IPS-11a (cell line): ENCODE data around the gene MXD3.
A peak's percentile ranks its signal among the peaks of the same experiment; 100 is the strongest.
"Not testable (repeated sequence)": the region's sequence is repeated elsewhere in the genome, so short reads cannot be mapped to it uniquely, and the experiment has no call there.

Source experiments
- H3K4me3 ChIP-seq: one replicate; pipeline ENCODE4 v1.5.1; 2013; ENCODE audit warnings: low read depth, low read length, control low read depth

MXD3 gene, protein sequence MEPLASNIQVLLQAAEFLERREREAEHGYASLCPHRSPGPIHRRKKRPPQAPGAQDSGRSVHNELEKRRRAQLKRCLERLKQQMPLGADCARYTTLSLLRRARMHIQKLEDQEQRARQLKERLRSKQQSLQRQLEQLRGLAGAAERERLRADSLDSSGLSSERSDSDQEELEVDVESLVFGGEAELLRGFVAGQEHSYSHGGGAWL

DNA sequence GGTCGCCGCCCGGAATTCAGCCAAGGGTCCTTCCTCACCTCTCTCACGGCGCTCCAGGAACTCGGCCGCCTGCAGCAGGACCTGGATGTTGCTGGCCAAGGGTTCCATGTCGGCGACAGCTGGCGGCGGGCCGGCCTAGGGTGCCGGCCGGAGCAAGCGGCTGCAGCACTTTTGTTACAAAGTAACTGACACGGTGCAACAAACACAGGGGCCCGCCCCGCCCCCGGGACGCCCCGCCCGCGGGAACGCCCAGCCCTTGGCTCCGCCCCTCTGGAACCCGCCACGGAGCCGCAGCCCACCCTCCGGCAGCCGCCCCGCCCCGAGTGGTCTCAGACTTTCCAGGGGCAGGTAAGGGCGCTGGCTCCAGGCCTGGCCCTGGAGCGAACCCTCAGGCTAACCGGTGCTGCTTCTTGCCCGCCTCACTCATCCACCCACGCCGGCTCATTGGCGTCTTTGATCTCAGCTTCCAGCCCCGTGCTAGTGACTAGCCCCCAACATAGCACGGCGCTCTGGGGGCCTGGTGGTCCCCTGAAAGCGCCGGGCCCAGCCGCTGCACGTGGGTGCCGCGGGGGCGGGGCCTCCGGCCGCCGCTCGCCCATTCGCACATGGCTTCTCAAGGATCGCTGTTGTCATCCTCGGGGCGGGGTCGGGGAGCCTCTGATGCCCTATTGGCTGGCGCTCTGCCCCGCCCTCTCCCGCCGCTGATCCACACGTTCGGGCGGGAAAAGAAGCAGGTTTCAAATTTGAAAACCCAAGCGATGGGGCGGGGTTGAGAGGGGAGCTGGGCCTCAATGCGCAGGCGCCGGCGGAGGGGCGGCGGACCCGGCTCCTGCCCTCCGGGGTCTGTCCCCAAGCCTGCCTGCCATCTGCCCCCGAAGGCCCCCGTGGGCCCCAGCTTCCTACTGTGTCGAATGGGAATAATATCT lies at the start of gene MXD3:
TSS of gene MXD3 (minus strand) at position 176 of the 926 bp plus-strand sequence. CDS start at position 108, 68 bp downstream.
- H3K4me3 ChIP-seq = peak within 1 kb of the TSS; percentile 62

DNA sequence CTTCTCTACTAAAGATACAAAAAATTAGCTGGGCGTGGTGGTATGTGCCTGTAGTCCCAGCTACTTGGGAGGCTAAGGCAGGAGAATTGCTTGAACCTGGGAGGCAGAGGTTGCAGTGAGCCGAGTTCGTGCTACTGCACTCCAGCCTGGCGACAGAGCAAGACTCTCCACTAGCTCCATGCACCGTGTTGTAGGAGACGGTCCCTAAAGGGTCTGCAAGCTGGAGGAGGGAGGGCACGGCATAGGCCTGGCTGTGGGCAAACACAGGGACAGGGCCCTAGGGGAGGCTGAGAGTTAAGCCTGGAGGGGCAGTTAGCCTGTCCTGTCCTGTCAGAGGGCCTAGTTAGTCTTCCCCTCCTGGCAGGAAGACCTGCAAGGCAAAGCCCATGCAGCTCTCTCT lies 49.0 kb upstream of the MXD3 start:
- not testable (repeated sequence) for H3K4me3 ChIP-seq

DNA sequence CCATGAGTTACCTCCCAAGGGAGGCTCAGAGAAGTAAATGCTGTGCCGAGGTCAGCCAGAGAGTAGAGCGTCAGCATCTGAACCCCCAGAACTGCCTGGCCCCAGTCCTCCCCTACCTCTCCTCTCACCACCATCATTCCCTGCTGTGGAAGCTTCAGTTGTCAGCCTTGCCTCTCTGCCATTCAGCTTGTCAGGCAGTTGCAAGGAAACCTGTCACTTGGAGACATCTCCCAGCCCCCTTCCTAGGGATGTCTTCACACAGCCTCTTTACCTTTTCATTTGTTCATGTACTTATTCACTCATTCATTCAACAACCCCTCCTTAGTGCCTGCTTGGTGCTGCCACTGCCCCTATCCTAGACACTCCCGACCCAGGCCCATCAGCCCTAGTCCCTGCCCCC lies 48.2 kb upstream of the MXD3 start:
- H3K4me3 ChIP-seq = no peak overlapping the region

DNA sequence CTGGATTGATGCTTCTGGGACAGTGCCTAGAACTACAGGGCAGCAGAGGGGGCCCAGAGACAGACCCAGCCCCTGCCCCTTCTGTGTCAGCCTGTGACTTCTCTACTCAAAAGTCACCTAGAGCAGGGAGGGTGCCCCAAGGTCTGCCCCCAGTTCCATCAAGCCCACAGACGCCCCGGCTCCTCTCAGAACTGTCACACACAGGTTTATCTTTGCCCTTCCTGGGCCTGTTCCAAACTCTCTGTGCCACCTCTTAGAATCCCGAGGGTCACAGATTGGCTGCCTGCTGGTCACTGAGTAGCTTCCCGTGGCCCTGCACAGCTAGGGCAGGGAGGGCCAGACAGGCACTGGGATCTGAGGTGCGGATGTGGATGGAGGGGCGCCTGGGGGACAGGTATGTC lies 47.8 kb upstream of the MXD3 start:
- no peak overlapping the region for H3K4me3 ChIP-seq

DNA sequence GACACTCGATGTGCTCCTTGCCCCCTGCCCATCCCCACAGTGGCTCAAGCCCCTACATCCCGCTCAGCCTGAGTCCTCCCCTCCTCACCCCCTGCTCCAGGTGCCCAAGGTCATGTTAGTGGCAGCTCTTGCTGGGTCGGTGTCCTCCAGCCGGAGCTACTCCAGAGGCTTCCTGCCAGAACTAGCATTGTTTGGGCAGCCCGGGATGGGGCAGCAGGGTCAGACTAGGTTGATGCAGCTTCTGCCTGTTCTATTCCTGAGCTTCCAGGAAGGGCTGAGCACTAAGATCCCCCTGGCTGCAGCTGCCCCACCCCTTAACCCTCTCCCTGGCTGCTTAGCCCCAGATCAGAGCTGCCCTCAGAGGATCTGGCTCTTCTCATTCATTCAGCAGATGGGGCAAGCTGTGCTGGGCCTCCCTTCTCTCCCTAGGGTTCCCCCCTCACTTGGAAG lies 46.7 kb upstream of the MXD3 start:
- no peak overlapping the region for H3K4me3 ChIP-seq

DNA sequence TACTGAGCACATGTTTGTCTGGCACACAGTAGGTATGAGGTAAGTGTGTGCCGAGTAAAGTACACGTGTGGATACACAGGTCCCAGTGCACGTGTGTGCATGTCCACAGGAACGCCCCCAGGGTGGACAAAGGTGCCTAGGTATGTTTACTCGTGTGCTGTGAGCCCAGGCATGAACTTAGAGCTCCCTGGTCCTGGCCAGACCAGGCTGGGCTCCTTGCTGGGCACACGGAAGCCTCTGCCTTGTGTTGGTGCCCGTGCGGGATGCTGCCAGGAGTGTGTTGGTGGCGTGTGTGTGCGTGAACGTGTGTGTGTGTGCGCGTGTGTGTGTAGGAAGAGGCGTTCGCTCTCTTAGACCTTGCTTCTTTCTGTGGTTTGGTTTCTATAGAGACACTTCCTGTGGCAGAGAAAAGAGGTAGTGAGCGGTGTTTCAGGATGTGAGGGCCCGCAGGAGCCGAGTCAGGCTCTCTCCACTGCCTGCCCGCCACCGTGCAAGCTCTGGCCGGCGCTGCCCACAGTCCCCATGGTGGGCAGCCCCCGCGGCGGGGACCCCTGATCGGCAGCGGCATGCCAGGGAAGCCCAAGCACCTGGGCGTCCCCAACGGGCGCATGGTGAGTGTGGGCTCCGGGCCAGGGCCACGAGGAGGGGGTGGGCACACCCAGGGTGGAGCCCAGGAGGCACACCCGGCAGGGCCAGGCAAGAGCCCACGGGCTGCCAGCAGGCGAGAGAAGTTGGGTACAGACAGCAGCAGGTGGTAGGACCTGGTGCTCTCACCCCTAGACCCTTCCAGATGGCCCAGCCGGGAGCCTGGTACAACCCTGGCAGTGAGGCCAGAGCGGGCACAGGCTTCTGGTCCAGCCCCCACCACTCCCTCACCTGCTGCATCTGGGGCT lies 46.0 kb upstream of the MXD3 start, which contains the start of gene RGS14:
TSS of gene RGS14 (plus strand) at position 466 of the 893 bp plus-strand sequence. CDS start at position 567, 101 bp downstream.
- no peak within 1 kb of the TSS for H3K4me3 ChIP-seq

DNA sequence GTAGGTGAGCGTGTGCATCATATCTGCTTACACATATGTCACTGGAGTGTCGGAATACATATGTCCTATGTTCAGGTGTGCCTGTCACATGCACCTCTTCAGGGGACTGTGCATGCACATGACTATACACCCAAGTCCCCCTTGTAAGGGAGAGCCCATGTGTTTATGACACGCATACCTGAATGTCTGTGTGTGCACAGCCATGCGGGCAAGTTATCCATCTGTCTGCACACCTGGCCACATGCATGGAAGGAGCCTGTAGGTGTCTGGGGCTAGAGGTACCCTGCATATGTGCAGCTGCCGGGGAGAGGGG lies 45.4 kb upstream of the MXD3 start:
- H3K4me3 ChIP-seq = no peak overlapping the region

DNA sequence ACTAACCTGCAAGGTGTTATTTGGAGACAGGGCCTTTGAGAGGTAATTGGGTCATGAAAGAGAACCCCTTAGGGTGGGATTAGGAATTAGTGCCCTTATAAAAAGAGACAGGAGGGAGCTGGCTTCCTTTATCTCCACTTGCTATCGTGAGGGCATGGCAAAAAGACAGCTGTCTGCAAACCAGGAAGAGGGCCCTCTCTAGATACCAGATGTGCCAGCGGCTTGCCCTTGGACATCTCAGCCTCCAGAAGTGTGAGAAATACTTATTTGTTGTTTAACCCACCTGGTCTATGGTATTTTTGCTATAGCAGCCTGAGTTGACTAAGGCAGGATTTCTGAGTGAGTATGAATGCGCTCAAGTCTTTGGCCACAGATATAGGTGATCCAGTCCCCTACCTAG lies 45.0 kb upstream of the MXD3 start:
- no peak overlapping the region for H3K4me3 ChIP-seq

DNA sequence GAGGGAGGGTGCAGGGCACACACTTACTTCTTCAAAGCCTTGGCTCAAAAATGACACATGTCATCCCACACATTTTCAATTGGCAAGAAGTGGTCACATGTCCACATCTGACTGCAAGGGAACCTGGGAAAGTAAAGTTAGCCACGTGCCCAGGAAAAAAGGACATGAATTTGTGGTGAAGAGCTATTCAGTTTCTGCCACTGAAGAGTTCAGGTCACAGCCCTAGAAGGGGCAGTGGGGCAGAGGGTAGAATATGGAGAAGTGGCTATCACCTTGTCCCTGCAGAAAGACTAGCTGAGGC lies 44.1 kb upstream of the MXD3 start:
- H3K4me3 ChIP-seq = no peak overlapping the region

DNA sequence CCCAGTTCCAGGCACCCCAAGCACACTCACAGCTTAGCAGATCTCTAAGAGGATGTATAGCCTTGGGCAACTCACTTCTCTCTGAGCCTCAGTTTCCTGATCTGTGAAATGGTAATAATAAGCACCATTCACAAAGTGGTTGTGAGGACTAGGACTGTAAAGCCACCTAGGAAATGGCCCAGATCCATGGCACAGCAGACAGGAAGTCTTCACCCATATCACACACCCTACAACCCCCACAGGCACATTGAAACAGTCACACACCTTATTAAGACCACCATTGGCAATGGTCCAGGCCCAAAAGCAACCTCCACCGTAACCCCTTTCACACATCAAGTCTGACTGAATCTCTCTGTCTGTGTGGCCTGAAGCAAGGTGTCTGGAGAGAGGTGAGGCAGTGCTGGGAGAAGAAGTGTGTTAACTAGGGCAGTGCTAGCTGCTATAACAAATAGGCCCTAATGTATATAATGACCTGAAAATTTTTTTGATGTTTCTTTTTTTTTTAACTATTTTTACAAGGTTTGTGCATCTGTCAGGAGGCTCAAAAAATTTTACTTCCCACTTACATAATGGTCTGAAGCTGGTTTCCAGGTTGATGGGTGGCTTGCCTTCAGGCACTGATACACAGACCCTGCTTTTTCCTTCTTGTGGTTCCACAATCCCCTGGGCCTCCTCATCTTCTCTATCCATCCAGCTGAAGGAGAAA lies 43.6 kb upstream of the MXD3 start:
- no peak overlapping the region for H3K4me3 ChIP-seq

DNA sequence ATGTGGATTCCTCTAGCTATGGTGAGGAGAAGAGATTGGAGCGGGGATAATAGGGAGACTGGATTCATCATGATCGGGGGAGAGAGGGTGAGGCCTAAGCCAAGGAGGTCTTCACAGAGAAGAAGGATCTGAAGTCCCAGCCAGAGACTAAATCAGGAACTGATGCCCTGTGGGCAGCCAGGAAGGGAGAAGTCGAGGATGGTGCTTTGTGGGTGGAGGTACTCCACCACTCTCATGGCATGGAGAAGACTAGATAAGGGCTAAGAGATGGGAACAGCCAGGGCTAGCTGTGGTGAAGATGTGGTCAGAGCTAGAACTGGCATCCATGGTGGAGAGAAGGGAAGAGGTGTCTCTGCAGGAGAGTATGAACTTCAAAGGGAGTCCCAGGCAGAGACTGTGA lies 43.0 kb upstream of the MXD3 start:
- H3K4me3 ChIP-seq = no peak overlapping the region

DNA sequence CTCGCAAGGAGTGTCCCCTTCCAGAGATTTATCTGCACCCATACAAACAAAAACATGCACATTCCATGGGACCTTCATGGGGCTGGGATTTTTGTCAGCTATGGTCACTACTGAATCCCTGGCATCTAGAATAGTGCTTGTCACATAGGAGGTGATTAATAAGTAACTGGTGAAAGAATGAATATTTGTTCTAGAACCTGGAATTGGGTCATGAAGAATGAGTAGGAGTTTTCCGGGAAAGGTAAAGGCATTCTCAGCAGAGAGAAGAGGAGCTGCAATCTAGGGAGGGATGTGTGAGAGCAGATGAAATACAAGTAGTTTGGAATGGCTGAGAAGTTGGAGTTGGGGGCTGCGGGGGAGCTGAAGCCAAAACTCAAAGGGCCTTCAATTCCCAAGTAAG lies 42.6 kb upstream of the MXD3 start:
- H3K4me3 ChIP-seq = no peak overlapping the region

DNA sequence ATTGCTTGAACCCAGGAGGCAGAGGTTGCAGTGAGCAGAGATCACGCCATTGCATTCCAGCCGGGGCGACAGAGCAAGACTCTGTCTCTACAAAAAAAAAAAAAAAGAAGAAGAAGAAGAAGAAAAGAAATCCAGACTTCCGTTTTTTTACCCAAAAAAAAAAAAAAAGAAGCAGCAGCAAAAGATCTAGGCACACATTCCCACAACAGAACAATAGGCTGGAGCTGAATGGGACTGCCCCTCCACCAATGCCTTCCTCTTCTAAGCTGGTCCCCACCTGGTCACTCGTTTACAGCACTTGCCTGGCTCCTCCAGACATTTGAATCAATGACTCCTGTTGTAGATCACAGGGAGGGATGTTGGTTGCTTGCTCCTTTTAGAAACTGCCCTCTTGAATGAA lies 41.4 kb upstream of the MXD3 start:
- H3K4me3 ChIP-seq = no peak overlapping the region

DNA sequence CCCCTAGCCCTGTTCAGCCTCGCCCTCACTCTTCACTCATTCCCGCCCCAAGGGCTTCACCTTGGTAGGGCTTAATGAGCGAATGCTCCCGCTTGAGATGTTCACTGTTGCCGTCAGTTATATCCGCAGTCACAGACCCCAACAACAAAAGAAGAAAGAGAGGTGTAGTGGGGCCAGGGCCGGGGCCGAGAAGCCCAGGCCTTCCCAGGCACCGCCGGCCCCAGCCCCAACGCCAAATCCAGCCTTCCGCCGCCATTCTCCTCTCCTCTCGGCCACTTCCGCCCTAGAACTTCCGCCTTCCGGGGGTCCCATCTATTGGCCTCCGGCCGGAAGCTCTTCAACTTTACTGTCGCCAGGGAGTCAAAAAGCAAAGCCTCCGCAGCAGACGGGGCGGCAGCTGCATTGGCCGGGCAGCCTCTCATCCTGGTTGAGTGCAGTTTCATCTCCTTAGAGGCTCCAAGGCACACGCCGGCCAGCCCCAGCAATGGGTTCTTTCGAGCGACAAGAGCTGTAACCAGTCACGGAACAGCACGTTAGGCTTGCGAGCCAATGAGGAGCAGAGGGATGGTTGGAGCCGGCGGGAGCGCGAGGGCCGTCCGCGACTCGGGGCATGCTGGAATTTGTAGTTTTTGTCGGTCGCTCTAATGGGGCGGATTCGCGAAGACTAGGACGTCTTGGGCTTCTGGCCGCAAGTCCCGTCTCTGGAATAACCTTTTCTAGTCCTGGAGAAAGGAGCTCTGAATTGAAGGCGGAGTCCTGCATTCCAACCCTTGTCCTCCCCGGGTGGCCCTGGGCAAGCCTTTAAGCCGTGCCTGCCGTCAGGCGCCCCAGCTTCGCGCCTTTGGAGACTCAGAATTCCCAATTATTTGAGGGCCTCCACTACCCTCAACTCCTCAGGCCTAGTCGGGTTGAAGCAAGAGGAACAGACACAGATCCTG lies 40.0 kb upstream of the MXD3 start, which contains the start of gene LMAN2:
TSS of gene LMAN2 (minus strand) at position 277 of the 938 bp plus-strand sequence. CDS start at position 256, 21 bp downstream.
- peak within 1 kb of the TSS; percentile 99 for H3K4me3 ChIP-seq

DNA sequence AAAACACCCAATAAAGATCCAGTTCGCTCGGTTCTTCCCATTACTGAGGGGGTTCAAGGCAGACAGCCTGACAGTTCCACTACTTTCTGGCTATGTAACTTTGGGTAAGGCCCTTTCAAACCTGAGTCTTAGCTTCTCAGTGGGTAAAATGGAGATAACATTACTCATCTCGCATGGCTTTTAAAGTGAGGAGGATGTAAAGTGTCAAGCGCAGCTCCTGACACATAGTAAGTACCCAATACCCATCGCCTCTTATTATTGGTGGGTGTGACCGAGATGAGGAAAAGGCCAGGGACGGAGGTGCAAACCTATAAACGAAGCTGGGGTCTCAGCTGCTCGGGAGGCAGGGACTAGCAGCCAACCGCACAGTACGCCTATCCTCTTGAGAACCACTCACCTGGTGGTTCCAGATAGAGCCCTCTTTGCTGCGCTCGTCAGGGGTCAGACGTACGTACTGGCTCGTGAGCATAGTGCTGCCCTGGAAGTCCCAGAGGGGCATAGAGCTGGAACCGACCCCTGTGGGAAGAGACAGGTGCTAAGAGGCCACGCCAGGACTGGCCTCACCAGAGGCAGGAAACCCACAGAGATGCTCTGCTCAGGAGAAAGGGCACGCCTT lies 39.2 kb upstream of the MXD3 start:
- peak overlapping the region; percentile 99 for H3K4me3 ChIP-seq

DNA sequence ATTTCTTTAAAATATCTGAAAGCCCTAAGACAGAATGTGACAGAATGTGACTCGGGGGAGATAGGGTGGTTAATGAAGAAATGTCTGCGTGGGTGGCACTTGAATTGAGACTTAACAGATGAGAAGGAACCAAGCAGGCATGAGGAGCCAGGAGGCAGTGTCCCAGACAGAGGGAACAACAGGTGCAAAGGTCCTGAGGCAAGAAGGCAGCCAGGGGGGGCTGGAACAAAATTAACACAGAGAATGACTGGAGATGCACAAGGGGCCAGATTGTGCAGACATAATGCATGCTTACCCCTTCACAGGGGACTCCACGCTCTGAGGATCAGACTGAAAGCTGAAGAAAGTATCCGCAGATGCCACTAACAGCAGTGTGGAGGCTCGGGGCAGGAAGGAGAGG lies 38.1 kb upstream of the MXD3 start:
- H3K4me3 ChIP-seq = no peak overlapping the region

DNA sequence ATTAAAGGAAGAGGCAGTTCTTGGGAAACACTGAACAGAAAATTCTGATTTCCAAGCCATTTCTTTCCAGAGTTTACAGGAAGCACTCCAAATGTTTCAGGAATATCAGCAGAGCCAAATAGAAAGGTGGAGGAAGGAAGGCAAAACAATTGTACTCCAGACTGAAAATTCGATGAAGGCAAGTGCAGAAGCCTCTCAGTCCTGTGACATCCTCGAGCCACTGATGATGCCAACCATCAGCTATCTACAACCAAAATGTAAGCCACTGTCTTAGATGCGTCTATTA lies 37.6 kb upstream of the MXD3 start:
- H3K4me3 ChIP-seq = no peak overlapping the region

DNA sequence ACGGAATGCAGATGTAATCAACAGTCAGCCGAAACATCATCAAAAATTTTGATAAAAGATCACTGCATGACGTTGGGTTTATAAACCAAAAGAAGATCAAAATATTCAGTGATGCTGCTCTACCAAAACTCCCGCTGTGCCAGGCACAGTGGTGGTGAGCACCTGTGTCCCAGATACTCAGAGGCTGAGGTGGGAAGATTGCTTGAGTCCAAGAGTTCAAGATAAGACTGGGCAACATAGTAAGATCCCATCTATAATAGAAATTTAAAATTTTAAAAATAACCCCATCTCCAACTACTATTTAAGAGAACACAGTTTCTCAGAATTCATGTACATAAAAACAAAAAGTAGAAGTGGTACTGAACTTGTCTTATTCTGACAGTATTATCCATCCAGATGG lies 36.0 kb upstream of the MXD3 start:
- H3K4me3 ChIP-seq = no peak overlapping the region

DNA sequence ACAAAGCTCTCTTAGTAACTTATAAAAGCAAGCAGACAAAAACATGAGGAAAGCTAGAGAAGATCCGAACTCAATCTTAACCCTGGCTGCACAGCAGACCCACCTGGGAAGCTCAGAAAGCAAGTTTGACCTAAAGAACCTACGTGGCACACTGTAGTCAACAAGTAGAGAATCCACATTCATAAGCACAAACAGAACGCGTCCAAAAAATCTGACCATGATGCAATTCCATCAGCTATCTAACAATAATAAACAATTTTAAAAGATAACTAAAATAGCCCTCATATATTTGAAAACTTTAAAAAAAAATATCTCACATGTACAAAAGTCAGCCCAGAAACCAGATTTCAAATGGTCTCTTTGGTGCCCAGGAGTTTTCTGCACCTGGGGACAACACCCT lies 35.1 kb upstream of the MXD3 start:
- H3K4me3 ChIP-seq = no peak overlapping the region

DNA sequence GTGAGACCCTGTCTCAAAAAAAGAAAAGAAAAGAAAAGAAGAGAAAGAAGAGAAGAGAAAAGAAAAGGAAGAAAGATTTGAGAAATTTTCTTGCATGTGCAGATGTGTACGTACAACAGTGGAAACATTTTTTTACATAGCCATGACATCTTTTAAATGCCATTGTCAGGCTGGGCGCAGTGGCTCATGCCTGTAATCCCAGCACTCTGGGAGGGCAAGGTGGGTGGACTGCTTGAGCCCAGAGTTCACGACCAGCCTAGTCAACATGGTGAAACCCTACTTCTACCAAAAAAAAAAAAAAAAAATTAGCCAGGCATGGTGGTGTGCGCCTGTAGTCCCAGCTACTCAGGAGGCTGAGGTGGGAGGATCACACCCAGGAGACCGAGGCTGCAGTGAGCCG lies 33.2 kb upstream of the MXD3 start:
- H3K4me3 ChIP-seq = no peak overlapping the region
